ENCODE data around the gene PRLHR.

DNA sequence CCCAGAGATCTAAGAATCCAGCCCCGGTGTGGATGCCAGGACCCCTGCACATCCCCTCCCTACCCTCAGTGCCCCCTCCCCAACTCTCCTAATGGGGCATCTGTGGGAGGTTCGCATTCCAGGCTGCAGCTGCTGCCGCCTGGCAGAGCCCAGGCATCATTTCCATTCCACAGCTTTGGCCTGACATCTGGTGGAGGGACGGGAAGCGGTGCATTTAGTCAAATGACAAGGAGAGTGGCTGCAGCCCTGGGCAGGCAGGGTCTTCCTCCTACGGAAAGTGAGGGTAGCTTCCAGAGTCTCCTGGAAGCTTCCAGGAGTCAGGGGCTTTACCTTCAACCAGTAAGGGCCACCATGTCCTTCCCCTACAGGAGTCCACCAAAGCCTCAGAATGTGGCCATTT is 30.8 kb downstream of the PRLHR start:
- TF ChIP-seq, protein P1, sequence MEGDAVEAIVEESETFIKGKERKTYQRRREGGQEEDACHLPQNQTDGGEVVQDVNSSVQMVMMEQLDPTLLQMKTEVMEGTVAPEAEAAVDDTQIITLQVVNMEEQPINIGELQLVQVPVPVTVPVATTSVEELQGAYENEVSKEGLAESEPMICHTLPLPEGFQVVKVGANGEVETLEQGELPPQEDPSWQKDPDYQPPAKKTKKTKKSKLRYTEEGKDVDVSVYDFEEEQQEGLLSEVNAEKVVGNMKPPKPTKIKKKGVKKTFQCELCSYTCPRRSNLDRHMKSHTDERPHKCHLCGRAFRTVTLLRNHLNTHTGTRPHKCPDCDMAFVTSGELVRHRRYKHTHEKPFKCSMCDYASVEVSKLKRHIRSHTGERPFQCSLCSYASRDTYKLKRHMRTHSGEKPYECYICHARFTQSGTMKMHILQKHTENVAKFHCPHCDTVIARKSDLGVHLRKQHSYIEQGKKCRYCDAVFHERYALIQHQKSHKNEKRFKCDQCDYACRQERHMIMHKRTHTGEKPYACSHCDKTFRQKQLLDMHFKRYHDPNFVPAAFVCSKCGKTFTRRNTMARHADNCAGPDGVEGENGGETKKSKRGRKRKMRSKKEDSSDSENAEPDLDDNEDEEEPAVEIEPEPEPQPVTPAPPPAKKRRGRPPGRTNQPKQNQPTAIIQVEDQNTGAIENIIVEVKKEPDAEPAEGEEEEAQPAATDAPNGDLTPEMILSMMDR (IDR thresholded peaks at IDR 0.05) = no peak
- no peak for TF ChIP-seq POLR2A (IDR thresholded peaks at IDR 0.05)

Measured in lower leg skin (tissue), 3 donors.